DLD1 (cell line): Measurements from ENCODE around the gene CGB1.

Source experiments
- in situ Hi-C: cut with HindIII; loops from 2 replicates; pipeline ENCODE4 v1.10.0; 2017; ENCODE audit warnings: low sequenced_read_pairs

The CGB1 gene

GRCh38 chr19:48997972-48998371, 38.7 kb downstream of the CGB1 start:
- in situ Hi-C loops = no loop called here

GRCh38 chr19:48994035-48994386, 42.7 kb downstream of the CGB1 start:
- in situ Hi-C loops = no loop called here

DNA sequence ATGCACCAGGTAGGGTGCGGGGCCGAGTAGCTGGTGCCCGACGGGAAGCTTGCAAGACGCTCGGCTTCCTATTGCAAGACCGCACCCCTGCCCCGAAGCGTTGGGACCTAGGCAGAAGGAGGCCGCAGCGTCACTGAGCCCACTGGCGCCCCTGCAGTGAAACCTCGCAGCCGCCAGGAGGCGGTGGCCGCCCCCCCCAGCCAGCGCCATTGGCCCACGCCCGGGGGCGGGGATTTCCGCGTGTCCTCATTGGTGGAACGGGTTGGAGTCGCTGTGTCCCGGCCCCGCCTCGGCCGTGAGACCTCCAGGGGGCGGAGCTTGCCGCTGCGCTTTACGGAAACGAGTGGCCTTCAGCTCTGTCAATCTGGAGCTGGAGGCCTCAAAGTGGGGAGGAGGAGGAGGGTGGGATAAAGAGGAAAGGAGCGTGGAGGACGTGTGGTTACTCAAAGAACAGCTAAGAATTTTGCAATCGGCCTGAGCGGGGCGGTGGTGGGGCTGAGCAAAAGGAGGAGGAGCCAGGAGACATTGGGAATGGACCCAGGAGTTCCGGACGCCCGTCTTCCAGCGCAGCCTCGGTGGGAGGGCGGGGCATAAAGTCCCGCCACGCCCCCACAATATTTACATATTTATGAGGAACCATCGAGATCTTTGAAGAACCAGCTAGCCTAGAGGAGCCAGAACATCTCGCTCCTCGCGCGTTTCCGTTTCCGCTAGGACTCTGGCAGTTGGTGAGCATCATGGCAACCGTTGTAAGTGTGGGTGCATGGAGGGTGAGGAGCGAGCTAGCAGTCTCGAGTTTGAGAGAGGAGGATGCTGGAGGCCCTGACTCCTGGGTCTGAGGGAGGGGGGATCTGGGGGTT, 43.3 kb downstream of the CGB1 start, which contains the start of the genes GYS1 and RUVBL2:
Gene GYS1 (minus strand): TSS at position 135 of the 860 bp plus-strand sequence. CDS start 197 bp downstream, outside the sequence.
Gene RUVBL2 (plus strand): TSS at position 713 of the 860 bp plus-strand sequence. CDS start 25 bp downstream, at position 738.
- in situ Hi-C loops = no loop called here

- in situ Hi-C loops = no loop called here
Observed at GRCh38 chr19:48992581-48993174, 44.0 kb downstream of the CGB1 start.

DNA sequence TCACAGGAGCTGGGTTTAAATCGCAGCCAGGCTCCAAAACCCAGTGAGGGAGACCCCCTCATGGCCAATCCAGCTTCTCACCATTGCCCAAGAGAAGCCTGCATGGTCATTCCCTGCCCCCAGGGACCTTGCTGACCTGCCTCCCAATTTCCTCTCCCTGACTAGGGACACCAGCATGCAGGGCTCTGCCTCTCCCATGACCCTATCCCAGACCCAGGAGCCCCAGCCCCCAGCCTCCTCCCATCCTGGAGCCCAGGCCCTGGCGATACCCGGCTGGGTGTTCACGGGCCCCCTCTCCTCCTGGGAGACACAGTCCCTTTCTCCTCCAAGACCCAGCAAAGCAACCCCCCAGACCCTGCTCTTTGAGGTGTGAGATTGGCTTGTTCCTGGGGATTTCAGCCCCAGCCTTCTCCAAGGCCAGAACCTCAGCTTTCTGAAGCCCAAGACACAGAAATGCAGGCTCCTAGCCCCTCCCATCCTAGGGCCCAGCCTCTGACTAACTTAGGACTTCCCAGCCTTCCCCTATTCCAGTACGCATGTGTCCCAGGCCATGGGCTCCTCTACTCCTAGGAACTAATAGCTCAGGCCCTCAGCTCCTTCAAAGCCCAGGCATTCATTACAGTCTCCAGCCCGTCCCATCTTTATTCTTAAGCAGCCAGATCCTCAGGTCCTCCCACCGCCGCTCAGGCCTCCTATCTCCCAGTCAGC, 44.7 kb downstream of the CGB1 start:
- in situ Hi-C loops = no loop called here

DNA sequence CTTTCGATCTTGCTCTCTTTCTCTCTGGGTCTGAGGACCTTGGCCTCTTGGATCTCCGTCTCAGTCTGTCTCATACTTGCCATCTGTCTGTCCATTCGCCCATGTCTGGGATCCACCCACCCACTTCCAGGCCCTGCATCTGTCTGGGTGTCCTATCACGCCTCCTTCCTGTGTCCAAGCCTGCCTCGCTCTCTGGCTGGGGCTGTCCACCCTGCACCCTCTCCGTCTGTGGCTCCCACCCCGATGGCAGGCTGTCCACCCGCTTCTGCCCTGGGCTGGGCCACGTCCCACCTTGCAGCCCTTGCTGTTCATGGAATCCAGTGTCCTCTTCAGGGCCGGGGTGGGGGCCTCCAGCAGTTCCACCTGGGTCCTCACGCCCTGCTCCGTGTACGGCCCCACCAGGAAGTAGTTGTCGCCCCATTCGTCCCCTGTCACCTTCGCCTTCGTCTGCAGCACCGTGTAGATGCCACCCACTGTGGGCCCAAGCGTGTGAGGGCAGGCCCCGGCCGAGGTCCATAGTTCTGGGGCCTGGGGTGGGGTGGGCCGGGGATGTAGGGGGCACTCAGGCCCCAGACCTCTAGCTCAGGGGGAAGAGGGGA, 45.6 kb downstream of the CGB1 start:
- in situ Hi-C loops = no loop called here

GRCh38 chr19:48990400-48990799, 46.3 kb downstream of the CGB1 start:
- in situ Hi-C loops = no loop called here

- in situ Hi-C loops = no loop called here
Observed at GRCh38 chr19:48989701-48990291, 46.9 kb downstream of the CGB1 start.

GRCh38 chr19:48988860-48989259, 47.8 kb downstream of the CGB1 start:
- in situ Hi-C loops = no loop called here

DNA sequence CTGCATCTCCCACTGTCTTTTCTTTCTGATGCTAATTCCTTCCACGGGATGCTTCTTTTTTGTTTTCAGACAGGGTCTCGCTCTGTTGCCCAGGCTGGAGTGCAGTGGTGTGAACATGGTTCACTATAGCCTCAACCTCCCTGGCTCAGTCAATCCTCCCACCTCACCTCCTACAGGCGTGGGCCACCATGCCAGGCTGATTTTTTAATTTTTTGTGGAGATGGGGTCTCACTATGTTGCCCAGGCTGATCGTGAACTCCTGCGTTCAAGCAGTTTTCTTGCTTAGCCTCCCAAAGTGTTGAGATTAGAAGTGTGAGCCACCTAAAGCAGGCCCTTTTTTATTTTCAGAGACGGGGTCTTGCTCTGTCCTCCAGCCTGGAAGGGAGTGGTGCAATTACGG, 48.4 kb downstream of the CGB1 start:
- in situ Hi-C loops = no loop called here

DNA sequence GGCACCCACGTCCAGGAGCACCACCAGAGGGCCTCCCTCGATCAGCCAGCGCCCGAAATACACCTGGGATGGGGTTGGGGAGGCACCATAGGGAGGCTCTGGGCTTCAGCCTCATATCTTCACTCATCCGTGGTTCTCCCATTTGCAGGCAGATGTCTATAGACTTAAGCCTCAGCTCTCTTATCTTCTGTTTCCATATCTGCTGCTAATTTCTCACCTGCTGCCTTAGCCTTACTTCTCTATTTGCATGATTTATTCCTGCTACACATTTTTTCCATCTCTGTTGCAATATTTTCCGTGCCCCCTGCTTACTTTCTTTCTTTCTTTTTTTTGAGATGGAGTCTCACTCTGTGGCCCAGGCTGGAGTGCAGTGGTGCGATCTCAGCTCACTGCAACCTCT, 49.4 kb downstream of the CGB1 start:
- in situ Hi-C loops = no loop called here

DNA sequence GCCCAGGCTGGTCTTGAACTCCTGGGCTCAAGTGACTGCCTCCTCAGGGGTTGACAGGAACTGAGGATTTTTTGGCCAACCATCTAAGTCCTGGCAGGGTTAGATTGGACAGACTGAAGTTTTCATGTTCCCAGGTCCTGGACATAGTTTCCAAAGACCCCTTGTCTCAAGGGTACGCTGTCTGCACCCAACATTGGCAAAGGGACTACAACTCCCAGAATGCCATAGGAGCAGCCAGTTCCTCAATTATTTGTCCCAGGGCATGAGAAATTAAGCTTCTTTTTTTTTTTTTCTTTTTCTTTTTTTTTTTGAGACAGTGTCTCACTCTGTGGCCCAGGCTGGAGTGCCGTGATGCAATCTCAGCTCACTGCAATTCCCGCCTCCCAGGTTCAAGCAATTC, 50.5 kb downstream of the CGB1 start:
- in situ Hi-C loops = no loop called here

DNA sequence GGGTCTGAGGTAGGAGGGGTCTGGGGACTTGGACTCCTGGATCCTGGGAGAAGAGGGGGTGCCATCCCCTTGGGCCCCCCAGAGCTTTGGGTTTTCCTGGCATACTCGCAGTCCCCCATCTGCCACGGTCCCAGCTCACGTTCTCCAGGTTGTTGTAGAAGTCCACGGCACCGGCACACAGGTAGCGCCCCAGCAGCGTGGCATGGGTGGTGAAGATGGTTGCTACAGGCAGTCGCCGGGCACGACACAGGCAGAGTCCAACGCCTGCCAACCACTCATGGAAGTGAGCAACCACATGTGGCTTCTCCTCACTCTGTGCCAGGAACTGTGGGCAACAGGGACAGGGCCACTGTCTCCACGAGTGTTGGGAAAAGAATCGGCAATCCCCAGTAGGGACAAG, 51.0 kb downstream of the CGB1 start:
- in situ Hi-C loops = no loop called here
